Measurements from ENCODE around the gene VPS13D.

Gene VPS13D

DNA sequence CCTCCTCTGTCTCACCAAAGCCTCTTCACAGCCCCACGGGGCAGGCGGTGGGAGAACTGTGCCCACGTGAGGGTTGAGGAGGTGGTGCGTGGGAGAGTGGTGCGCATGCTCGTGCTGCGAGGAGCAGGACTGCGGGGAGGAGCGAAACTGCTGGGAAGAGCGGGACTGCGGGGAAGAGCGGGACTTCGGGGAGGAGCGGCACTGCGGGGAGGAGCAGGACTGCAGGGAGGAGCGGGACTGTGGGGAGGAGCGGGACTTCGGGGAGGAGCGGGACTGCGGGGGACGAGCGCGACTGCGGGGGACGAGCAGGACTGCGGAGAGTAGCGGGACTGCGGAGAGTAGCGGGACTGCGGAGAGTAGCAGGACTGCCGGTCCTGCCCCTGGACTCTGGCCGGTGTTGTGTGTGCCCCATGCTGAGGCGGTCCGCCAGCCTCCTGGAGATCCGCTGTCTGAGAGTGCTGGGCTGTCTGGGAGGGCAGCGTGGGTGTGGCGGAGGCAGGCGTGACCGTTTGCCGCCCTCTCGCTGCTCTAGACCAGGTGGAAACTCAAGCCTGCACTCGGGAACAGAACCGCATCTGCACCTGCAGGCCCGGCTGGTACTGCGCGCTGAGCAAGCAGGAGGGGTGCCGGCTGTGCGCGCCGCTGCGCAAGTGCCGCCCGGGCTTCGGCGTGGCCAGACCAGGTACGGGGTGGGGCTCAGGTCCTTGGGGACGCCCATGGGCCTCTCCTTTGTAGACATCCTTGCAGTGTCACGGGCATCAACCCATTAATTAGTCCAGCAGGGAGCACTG lies 38.4 kb upstream of the VPS13D start:
- no peak overlapping the region for H3K4me3 ChIP-seq (ENCODE audit: low read depth in 1 of 2, low read length in 1 of 2)
- H3K27me3 ChIP-seq = no peaks in the 10 kb centered on the region
- peaks cover 67 to 74% of the 10 kb centered on the region in 2 experiments for H3K4me1 ChIP-seq (ENCODE audit: control insufficient read depth in 1 of 2, insufficient read depth in 1 of 2, low read depth in 1 of 2, low read length in 1 of 2)
- peaks cover 96% of the 10 kb centered on the region for H3K36me3 ChIP-seq
- no peaks in the 10 kb centered on the region for H3K9me3 ChIP-seq
- TF ChIP-seq, protein P1, sequence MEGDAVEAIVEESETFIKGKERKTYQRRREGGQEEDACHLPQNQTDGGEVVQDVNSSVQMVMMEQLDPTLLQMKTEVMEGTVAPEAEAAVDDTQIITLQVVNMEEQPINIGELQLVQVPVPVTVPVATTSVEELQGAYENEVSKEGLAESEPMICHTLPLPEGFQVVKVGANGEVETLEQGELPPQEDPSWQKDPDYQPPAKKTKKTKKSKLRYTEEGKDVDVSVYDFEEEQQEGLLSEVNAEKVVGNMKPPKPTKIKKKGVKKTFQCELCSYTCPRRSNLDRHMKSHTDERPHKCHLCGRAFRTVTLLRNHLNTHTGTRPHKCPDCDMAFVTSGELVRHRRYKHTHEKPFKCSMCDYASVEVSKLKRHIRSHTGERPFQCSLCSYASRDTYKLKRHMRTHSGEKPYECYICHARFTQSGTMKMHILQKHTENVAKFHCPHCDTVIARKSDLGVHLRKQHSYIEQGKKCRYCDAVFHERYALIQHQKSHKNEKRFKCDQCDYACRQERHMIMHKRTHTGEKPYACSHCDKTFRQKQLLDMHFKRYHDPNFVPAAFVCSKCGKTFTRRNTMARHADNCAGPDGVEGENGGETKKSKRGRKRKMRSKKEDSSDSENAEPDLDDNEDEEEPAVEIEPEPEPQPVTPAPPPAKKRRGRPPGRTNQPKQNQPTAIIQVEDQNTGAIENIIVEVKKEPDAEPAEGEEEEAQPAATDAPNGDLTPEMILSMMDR (IDR thresholded peaks at IDR 0.05) = no peak
- peak overlapping the region; percentile 97 for H3K27ac ChIP-seq

DNA sequence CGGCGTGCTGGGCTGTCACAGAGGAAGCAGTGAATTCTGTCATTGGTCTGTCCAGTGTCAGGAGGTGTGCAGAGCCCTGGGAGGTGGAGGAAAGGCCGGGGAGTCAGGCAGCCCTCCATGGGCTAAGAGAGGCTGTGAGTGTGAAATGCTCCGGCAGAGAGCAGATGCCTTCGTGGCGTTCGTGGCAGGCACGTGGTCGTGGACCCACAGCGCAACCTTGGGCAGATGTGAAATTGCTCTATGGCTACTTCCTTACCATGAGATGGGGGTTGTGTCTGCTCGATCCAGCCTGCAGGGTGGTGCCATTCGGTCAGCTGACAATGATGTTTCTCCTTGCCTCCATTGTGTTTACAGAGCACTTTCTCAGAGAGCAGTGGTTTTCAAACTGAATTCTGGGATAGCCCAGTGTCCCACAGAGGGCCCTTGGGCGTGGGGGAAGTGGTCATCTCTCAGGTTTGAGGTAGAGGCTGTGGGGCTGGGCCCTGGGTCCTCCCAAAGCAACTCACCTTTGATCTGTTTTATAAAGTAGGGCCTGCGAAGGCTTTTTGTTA lies 35.1 kb upstream of the VPS13D start:
- Histone ChIP-seq H3K27ac (peak overlapping the region; percentile 87), H3K27me3 (no peaks in the 10 kb centered on the region), H3K4me3 (ENCODE audit: low read depth in 1 of 2, low read length in 1 of 2) (peak overlapping the region in 1 of 2 experiments; percentile 41), H3K4me1 (ENCODE audit: control insufficient read depth in 1 of 2, insufficient read depth in 1 of 2, low read depth in 1 of 2, low read length in 1 of 2) (peaks cover 50 to 55% of the 10 kb centered on the region in 2 experiments), H3K36me3 (peaks cover 98% of the 10 kb centered on the region), H3K9me3 (no peaks in the 10 kb centered on the region)
- TF ChIP-seq, protein P1 (IDR thresholded peaks at IDR 0.05) = no peak

DNA sequence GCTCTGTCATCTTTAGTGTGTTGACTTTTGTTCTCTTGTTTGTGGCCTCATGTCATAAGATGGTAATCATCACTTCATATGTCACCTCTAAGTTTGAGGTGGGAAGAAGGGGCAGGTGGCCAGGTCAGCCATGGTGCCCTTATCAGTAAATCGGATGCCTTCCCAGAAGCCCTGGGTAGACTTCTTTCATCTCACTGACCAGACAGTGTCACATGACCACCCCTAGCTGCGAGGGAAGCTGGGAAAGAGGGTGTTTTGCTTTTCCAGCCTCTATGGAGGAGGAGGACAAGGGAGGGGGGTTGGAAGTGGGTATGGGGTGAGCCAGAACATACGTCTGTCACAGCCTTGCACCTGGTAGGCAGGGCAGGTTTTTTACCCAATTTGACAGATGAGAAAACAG lies 34.4 kb upstream of the VPS13D start:
- no peaks in the 10 kb centered on the region for H3K27me3 ChIP-seq
- H3K9me3 ChIP-seq = no peaks in the 10 kb centered on the region
- H3K27ac ChIP-seq = peak overlapping the region; percentile 87
- TF ChIP-seq, protein P1 (IDR thresholded peaks at IDR 0.05) = no peak
- peaks cover 99% of the 10 kb centered on the region for H3K36me3 ChIP-seq
- H3K4me3 ChIP-seq (ENCODE audit: low read depth in 1 of 2, low read length in 1 of 2) = peak overlapping the region in 1 of 2 experiments; percentile 41
- H3K4me1 ChIP-seq (ENCODE audit: control insufficient read depth in 1 of 2, insufficient read depth in 1 of 2, low read depth in 1 of 2, low read length in 1 of 2) = peaks cover 50 to 55% of the 10 kb centered on the region in 2 experiments

DNA sequence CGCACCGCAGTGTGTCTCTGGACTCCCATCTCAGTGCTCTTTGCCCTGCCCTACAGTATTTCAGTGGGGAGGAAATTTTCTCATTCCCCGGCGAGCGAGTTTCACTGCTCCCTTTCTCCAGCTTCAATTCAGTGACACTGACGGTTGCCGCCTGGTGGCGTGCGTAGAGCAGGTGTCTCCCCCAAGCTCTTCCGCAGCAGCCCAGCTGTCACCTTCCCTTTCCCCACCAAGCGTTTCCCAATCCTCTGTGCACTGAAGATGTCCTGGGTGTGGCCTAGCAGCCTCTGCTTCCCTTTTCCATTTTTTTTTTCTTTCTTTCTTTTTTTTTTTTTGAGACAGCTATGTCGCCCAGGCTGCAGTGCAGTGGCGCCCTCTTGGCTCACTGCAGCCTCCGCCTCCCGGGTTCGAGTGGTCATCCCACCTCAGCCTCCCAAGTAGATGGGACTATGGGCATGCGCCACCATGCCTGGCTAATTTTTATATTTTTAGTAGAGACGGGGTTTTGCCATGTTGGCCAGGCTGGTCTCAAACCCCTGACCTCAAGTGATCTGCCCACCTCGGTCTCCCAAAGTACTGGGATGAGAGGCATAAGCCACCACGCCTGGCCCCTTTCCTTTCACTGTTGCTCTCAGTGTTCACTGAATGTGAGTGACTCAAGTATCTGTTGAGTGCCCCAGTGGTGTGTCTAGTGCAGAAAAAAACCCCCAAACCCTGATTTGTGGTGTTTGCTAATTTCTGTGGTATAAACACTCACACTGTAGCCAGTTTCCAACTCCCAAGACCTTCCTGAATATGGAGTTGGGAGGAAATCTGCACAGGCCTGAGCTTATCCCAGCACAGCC lies 33.0 kb upstream of the VPS13D start:
- TF ChIP-seq, protein P1 (IDR thresholded peaks at IDR 0.05) = peak; percentile 92
- Histone ChIP-seq H3K9me3 (no peaks in the 10 kb centered on the region), H3K36me3 (peaks cover 99% of the 10 kb centered on the region), H3K27ac (peak overlapping the region; percentile 87), H3K4me1 (ENCODE audit: control insufficient read depth in 1 of 2, insufficient read depth in 1 of 2, low read depth in 1 of 2, low read length in 1 of 2) (peaks cover 50 to 55% of the 10 kb centered on the region in 2 experiments), H3K4me3 (ENCODE audit: low read depth in 1 of 2, low read length in 1 of 2) (peak overlapping the region; percentile 26 to 41), H3K27me3 (no peaks in the 10 kb centered on the region)

DNA sequence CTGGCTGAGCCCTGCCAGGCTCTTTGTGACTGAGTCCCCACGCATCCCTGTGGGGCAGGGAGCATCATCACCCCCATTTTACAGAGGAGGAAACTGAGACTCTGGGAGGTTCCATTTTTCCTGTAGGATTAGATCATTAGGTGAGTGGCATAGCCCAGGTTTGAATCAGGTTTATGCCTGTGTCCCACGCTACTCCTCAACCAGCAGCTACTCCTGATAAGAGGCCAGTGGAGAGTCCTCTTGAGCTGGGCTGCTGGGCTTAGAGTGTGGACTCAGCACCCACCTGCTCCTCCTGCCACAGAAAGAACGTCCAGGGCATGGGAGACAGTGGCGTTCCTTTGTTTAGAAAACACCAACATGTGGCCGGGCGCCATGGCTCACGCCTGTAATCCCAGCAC lies 32.3 kb upstream of the VPS13D start:
- H3K4me1 ChIP-seq (ENCODE audit: control insufficient read depth in 1 of 2, insufficient read depth in 1 of 2, low read depth in 1 of 2, low read length in 1 of 2) = peaks cover 50 to 52% of the 10 kb centered on the region in 2 experiments
- H3K27me3 ChIP-seq = no peaks in the 10 kb centered on the region
- TF ChIP-seq, protein P1 (IDR thresholded peaks at IDR 0.05) = no peak
- no peak overlapping the region for H3K4me3 ChIP-seq (ENCODE audit: low read depth in 1 of 2, low read length in 1 of 2)
- H3K36me3 ChIP-seq = peaks cover 99% of the 10 kb centered on the region
- H3K9me3 ChIP-seq = no peaks in the 10 kb centered on the region
- H3K27ac ChIP-seq = peak overlapping the region; percentile 87
